GM19240 (cell line): ENCODE measurements around the gene TBC1D16.
"Not testable (repeated sequence)": the region's sequence is repeated elsewhere in the genome, so short reads cannot be mapped to it uniquely, and the experiment has no call there.

Experiments
- DNase-seq: peaks from one replicate; pipeline ENCODE4 v3.0.0; 2011; ENCODE audit warnings: low spot score; ENCODE audit not compliant: insufficient read length

Gene TBC1D16

DNA sequence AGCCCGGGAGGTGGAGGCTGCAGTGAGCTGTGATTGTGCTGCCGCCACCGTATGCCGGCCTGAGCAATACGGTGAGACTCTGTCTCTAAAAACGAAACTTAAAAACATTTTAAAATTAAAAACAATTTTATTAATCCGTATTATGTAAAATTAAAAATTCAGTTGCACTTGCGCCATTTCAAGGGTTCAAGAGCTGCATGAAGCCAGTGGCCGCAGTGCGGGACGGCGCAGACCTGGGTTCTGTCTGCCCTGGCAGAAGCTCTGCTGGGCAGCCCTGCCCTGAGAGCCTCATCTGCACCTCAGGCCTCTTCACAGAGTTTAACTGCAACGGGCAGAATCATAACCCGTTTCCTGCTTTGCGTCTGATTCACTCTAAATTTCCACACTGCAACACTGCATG is 31.7 kb downstream of the TBC1D16 start:
- DNase-seq: no peak

DNA sequence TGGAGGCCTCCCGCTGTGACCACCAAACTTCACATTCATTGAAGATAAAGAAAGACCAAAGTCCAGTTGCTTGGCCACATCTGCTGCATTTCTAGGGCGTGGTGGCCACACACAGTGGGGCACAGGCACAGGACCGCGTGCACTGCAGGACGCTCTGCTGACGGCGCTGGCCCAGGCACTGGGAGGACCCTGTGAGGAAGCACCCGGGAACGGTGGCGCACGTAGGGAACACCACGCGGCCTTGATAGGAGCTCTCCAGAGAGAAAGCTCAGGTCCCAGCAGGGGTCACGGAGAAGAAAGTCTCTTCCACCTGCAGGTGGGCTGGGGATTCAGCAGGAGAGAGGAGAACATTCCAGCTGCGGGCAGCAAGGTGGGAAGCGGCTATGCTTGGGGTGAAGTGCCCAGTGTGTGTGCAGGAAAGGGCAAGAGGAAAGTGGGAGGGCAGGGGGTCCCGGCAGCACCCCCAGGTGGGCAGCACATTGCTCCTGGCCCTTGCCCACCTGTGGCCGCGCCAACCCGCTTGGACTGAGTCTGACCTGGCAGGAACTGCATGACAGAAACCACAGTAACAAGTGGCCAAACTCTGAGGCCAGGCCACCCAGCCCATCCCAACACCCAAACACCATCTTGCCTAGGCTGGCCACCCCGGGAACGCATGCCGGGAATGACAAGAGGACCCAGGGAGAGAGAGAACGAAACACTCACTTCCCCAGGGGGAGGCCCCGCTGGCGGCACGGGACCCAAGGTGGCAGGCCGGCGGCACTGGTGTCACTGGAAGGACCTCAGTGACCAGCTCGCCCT is 32.8 kb downstream of the TBC1D16 start:
- no peak for DNase-seq

DNA sequence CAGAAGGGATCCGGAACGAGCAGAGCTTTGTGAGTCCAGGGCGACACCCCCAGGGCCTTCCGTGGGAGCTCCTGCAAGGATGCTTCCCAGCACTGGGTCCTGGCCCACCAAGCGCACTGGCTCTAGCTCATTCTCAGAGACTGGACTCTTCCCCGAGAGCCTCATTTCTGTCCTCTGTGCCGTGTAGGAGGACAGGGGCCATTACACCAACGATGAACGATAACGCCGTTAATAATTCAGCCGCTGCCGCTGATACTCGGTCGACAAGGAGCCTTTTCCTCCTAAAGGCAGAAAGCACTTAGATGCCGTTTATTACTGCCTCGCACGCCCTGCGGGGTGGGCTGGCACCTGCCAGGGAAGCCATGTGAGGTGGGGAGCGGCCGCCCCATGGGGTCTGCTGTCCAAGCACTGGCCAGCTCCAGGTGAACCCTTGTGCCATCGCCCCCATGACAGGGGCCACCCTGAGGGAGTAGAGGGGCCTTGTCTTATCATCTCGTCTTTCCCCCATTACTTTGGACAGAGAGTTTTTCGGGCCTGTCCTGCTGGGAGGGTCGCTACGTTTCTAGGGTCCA is 33.5 kb downstream of the TBC1D16 start:
- DNase-seq: no peak

DNA sequence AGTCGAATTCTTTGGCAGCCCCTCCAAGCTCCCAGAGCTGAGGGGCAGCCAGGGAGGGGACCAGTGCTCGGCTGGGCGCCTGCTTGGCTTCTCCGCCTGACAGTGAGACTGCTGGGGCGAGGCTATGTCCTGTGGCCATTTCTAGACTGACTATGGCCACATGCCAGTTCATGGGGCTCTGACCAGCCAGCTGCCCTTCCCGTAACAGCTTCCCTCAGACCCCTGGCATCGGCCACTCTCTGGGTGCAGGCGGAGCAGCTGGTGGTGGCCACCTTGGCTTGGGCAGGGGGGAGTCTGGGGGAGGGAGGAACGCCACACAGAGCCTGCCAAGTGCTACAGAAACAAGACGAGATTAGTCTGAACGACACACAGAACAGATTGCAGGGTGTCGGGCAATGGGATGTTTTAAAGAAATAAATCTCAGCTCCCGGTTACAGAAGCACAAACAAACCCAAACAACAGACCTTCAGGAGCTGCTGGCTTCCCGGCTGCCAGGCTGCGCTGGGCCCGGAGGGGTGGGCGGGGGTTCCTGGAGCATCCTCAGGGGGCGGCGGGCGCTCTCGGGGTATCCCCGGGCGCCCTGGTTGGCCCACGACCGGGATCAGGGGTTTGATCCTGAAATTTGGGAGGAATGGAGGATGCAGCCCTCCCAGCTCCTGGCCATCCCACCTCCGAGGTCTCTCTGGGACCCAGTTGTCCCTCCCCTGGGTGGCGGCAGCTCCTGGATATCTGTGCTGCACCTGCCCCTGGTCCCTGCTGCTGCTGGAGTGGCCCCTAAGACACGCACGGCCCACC is 34.5 kb downstream of the TBC1D16 start:
- DNase-seq: no peak

DNA sequence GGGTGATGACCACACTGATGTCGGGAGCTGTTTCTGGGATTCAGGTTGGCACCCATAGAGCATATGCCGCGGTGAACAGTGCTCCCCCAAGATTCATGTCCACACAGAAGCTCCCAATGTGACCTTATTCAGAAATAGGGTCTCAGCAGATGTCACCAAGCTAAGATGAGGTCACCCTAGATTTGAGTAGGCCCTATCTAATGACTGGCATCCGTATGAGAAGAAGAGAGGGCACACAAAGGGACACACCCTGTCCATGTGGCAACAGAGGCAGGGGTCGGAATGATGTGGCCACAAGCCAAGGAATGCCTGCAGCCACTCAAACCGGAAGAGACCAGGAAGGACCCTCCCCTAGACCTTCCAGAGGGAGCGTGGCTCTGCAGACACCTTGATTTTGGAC is 35.5 kb downstream of the TBC1D16 start:
- DNase-seq: no peak

DNA sequence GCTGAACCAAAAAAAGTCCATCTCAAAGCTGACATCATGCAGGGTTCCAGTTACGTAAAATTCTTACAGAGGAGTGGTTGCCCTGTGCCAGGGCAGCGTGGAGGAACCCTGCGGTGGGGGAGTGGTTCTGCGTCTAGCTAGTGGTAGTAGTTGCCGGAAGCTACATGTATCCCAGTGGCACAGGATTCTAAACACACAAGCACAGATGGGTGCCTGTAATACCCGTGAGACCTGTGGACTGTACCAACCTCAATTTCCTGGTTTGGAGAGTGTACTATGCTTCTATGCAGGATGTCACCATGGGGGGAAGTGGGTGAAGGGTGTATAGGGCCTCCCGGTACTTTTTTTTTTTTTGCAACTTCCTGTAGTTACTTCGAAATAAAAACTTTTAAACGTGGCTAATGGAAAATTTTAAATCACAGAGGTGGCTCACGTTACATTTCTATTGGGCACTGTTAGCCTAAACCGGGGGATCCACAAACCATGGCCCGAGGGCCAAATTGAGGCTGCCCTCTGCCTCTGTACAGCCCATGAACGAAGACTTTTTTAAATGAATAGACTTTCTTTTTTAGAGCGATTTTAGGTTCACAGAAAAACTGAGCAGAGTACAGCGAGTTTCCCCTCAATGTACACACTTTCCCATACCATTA is 38.5 kb downstream of the TBC1D16 start:
- no peak for DNase-seq

DNA sequence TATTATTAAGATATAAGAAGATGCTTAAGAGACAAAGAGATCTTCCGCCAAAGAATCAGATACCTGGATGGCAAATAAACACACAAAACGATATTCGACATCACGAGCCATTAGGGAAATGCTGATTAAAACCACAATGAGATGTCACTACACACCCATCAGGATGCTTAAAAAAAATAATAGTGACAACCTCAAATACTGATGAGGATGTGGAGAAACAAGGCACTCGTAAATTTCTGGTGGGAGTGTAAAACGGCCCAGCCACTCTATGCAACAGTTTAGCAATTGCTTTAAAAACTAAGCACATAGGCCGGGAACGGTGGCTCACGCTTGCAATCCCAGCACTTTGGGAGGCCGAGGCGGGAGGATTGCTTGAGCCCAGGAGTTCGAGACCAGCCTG is 39.4 kb downstream of the TBC1D16 start:
- DNase-seq: no peak

DNA sequence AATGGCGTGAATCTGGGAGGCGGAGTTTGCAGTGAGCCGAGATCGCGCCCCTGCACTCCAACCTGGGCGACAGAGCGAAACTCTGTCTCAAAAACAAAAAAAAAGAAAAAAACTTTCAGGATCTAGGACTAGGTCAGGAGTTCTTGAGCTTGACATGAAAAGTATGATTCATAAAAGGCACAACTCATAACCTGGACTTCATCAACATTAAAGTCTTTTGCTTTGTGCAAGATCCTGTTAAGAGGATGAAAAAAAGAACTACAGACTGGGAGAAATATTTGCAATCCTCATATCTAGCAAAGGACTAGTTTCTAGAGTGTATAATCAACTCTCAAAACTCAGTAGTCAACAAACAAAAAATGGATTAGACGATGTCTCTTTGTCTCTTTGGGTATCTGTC is 40.0 kb downstream of the TBC1D16 start:
- DNase-seq: no peak

DNA sequence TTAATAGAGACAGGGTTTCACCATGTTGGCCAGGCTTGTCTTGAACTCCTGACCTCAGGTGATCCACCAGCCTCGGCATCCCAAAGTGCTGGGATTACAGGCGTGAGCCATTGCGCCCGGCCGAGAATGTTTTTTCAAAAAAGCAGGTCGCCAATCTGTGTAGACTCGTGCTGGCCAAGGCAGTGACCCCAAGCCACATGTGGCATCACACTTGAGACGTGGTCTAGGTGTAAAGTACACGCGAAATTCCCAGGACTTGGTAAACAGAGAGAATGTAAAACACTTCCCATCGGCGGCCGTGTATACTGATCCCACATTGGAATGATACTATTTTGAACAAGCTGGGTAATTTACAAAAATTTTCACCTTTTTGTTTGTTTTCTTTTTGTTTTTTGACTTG is 41.1 kb downstream of the TBC1D16 start:
- DNase-seq: no peak

DNA sequence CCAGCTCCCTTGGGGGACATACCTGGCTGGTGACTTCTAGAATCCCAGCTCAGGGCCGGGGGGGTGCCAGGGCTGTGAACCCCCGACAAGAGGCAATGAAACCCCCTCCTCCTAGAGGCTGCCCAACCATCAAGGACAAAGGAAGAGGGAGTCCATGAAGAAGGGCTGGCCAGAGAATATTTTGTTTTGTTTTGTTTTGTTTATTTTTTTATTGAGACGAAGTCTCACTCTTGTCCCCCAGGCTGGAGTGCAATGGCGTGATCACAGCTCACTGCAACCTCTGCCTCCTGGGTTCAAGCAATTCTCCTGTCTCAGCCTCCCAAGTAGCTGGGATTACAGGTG is 41.5 kb downstream of the TBC1D16 start:
- DNase-seq: not testable (repeated sequence)

DNA sequence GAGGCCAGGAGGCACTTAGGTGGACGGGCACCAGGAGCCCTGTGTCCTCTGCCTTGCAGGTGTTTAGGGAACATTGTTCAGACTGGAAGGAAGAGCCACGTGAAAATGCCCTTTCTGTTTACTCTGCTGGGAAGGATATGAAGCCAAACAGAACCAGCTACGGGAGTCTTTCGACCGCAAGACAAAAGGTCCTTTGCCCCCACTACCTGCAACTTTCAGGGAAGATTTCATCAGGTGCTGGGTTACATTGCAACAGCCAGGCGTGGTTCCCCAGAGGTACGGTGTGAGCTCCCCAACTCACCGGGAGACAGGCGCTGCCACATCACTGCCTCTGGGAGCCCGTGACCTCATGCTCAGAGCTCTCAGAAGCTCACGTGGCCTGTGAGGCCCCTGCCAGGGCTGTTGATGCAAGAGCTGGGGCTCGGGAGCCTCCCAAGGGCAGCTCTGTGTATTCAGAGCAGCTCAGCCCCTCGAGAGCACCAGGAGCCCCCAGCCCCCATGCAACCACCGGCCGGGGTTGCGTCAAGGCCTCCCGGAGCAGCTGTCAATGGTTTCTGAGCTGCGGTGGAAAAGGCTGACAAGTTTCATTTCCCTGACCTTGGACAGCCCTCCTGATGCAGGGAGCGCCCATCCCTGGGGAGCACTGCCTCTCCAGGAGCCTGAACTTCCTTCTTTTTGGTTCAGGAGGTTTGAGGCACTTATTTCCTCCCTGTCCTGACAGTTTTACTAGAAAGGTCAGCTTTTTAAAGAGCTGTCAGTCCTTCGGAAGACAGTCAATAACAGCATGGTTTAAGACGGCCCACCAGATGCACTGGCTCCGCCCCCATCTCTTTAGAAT is 42.1 kb downstream of the TBC1D16 start:
- no peak for DNase-seq

DNA sequence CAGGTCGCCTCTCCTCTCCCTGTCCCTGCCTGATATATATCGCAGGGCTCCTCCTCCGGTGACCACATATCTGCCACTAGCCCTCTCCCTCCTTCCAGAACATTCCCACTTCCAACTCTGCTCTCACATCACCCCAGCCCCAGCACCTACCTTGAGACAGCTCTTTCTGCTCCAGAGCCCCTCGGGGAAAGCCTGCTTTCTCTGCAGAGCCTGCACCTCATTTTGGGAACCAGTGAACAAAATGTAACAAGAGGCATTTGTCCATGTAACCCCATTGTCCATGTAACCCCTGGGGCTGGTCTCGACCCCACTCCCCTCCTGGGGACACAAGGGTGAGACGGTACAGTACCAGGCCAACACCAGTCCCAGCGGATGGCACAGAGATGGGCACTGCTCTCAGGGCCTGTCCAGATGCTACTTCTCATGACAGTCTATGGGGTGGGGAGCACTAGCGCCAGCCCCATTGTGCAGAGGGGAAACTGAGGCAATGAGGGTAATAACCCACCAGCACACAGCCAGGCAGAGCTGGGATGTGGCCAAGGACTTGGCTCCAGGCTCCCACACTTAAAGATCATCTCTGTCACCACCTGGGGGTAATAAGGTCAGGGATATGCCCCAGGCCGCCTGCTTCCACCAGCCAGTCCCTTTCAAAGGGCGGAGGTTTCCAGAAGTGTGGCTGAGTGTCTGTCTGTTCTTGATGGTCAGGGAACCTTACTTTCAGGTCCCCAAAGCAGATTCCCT is 42.9 kb downstream of the TBC1D16 start:
- DNase-seq: no peak

DNA sequence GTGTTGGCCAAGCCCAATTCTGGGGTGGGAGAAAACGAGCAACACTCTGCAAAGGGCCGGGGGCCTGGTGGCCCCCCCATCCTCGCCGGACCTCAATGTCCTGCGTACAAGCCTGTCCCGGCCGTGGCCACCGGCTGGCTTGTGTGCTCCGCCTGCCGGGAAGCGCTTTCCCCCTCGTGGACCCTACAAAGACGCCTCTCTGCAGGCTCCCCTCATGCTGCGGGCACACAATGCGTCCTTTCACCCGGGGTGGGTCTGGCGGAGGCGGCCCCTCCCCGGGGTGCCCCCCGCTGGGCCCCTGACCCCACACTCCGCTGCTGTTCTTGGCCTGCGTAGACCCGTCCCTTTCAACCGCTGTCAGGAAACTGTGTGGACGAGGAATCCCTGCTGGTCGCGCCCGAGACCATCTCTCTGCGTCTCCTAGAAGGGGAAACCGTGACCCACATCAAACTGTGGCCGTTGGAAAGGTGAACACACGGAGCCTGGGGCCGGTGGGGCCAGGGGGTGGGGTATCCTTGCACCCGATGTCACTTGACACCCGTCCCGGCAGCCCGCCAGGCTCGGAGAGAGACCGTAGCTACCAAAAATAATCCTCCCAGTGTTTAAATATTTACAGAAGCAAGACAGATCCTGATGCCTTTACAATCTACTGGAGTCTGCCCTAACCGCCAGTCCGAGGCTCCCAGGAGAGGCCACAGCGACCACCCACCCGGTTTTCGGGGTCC is 43.6 kb downstream of the TBC1D16 start:
- DNase-seq: no peak

DNA sequence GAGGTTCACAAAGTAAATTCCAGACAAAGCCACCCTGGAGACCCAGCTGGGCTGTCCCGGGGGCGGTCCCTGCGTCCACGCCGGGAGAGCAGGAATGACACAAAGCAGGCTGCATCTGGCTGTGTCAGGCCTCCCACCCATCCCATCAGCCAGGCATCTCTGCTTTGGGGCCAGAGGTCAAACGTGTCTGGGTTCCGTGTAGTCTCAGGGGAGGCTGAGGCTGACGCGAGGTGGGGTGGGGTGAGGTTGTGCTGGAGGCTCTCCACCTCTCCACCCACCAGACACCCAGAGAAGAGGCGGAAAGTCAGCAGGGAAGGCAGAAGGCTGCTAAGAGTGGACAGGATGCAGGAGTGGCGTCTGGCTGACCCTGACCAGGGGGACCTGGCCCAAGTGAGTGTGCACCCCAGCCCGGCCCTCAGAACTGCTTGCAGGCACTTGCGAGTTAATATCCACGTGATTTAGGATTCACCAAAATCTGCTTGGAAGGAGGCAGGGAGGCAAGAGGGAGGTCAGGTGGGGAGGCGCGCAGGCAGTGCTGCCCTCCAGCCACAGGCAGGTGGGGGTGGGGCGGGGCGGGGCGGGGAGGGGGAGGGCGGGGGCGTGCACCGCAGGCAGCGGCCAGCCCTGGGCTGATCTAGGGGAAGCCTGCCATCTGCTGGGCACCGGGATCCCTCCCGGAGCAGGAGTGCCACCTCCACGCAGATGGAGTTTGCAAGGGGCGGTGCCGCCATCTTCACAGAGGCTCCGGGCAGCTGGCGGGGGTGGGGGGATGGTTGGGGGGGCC is 44.3 kb downstream of the TBC1D16 start:
- DNase-seq: no peak

DNA sequence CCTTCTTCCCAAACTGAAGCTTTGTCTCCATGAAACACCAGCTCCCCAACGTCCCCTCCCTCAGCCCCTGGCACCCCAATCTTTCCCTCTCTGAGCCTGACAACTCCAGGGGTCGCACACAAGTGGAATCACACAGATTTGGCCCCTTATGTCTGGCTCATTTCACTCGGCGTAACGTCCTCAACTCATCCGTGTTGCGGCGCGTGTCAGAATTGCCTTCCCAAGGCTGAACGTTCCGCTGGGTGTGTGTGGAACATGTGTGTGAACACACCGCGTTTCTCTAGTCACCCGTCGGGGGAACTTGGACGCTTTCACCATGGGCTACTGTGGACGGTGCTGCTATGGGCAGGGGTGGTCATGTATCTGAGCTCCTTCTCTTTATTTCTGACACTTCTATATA is 45.0 kb downstream of the TBC1D16 start:
- no peak for DNase-seq

DNA sequence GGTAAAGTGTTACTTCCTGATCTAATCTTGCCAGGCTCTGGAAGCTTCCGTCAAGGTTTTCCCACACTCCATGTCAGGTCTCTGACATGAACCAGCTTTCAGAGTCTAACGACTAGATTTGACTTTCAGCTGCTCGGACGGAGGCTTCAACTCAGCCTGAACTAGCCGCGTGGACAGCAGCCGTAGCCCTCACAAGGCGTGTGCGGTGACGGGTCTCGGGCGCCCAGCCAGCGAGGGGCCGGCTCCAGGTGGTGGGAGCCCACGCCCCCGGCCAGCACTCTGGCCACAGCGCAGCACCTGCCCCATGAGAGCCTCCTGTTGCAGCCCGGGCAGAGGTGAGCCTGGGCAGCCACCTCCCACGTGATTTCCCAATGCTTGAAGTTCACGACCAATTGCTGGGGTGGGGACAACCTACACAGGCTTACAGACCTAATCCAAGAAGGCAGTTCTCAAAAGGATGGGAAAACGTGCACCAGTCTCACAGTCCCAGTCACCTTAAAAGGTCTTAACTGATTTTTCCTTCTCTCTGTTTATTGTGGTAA is 45.5 kb downstream of the TBC1D16 start:
- no peak for DNase-seq

DNA sequence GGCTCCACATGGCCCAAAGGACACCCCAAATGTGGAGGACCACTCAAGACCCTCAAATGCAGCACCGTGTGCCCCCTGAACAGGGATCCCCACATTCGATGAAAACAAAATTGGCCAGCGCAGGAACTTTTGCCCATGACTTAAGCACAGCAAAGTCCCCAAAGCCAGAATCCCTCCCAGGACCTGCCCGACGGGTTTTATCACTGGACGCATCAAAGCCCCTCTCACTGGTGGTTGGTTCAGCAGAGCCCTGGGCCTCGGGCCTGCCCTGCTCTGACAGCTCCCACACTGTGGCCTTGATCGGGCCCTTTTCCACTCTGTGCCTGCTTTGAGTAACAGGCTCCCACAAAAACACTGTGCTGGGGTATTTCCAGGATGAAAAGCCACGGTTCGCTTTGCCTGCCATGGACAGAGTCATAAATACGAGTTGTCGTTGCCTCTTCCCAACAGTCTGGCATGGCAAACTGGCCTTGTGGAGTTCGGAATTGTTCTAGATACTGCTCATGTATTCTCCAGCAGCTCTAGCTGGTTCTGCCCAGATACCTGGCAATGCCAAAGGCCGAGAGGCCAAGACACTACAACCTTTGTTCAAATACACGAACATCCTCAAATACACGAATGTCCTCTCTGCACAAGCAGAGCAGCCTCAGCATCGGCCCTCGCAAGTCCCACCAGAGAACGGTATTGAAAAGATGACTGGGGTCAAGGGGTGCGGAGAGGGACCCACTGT is 46.4 kb downstream of the TBC1D16 start:
- no peak for DNase-seq
